Activated T-helper 2 cell treated with anti-CD3 and anti-CD28 coated beads, Interferon-gamma antibody, Interleukin-2, Interleukin-4, amounts not matched to agents 10 μg/mL and 5 μg/mL and 100 μg/mL, durations not matched to agents 14 hours and 24 hours and 36 hours (primary cell): ENCODE data around the gene HOOK2. TPM values are rescaled to one million over a fixed set of nuclear protein-coding genes. Genes with fewer than 3 reads are reported as not detected.

ENCODE experiments used
- total RNA-seq: library from RNA; stranded (reverse); gene quantifications from 2 replicates; pipeline ENCODE4 v1.2.3, GENCODE V29; 2022

The HOOK2 gene
- total RNA-seq, 1 donor from 2014 or later: 25.1 TPM

Other genes with a start within 250 kb of the HOOK2 start
- gene ZNF564, start 224.1 kb downstream of the HOOK2 start, total RNA-seq: 7.4 and 7.6 TPM in 2 replicates
- 7.0 and 9.9 TPM in 2 replicates for gene ZNF490, start 164.7 kb downstream of the HOOK2 start, total RNA-seq
- gene ZNF791, start 164.6 kb downstream of the HOOK2 start, total RNA-seq: 21.8 and 22.5 TPM in 2 replicates
- 133 and 147 TPM in 2 replicates for gene MAN2B1, start 108.8 kb downstream of the HOOK2 start, total RNA-seq
- 23.1 and 23.7 TPM in 2 replicates for gene WDR83, start 108.7 kb downstream of the HOOK2 start, total RNA-seq
- gene DHPS, start 93.7 kb downstream of the HOOK2 start, total RNA-seq: 122 and 134 TPM in 2 replicates
- not detected in 2 replicates for gene GNG14, start 87.6 kb downstream of the HOOK2 start, total RNA-seq
- 8.8 and 9.4 TPM in 2 replicates for gene FBXW9, start 78.9 kb downstream of the HOOK2 start, total RNA-seq
- 109 and 112 TPM in 2 replicates for gene TNPO2, start 51.6 kb downstream of the HOOK2 start, total RNA-seq
- gene TRIR, start 40.9 kb downstream of the HOOK2 start, total RNA-seq: 204 and 210 TPM in 2 replicates
- gene GET3, start 38.1 kb downstream of the HOOK2 start, total RNA-seq: 62.7 and 62.8 TPM in 2 replicates
- gene BEST2, start 23.8 kb downstream of the HOOK2 start, total RNA-seq: 0.11 TPM in 1 of 2 replicates, not detected in the other
- 333 and 351 TPM in 2 replicates for gene JUNB, start 15.9 kb upstream of the HOOK2 start, total RNA-seq
- 274 and 279 TPM in 2 replicates for gene PRDX2, start 26.2 kb upstream of the HOOK2 start, total RNA-seq
- 28.6 and 29.8 TPM in 2 replicates for gene THSD8, start 26.5 kb upstream of the HOOK2 start, total RNA-seq
- gene RNASEH2A, start 31.0 kb upstream of the HOOK2 start, total RNA-seq: 38.3 and 40.6 TPM in 2 replicates
- gene RTBDN, start 59.0 kb upstream of the HOOK2 start, total RNA-seq: not detected in 2 replicates
- 5.2 and 6.5 TPM in 2 replicates for gene MAST1, start 63.0 kb upstream of the HOOK2 start, total RNA-seq
- 21.9 and 25.6 TPM in 2 replicates for gene DNASE2, start 105.9 kb upstream of the HOOK2 start, total RNA-seq
- 0.62 and 0.97 TPM in 2 replicates for gene KLF1, start 111.6 kb upstream of the HOOK2 start, total RNA-seq
- gene GCDH, start 115.6 kb upstream of the HOOK2 start, total RNA-seq: 51.6 and 53.2 TPM in 2 replicates
- 1.9 and 3.2 TPM in 2 replicates for gene SYCE2, start 143.7 kb upstream of the HOOK2 start, total RNA-seq
- gene FARSA, start 158.2 kb upstream of the HOOK2 start, total RNA-seq: 165 and 166 TPM in 2 replicates
- gene CALR, start 163.1 kb upstream of the HOOK2 start, total RNA-seq: 984 and 991 TPM in 2 replicates
- gene RAD23A, start 170.3 kb upstream of the HOOK2 start, total RNA-seq: 189 and 196 TPM in 2 replicates
- 29.2 and 32.6 TPM in 2 replicates for gene GADD45GIP1, start 181.7 kb upstream of the HOOK2 start, total RNA-seq
- 0.16 TPM in 1 of 2 replicates, not detected in the other for gene DAND5, start 194.0 kb upstream of the HOOK2 start, total RNA-seq
- 2.7 and 3.0 TPM in 2 replicates for gene NFIX, start 219.9 kb upstream of the HOOK2 start, total RNA-seq